OCI-LY1 (cell line): ENCODE results near the gene IGSF9B.

ENCODE experiments used
- CTCF ChIP-seq: fragments of 200-600 bp; sonication (generic), shearing (Covaris generic); IDR thresholded peaks from 2 replicates; pipeline ENCODE4 v1.5.1; 2017; ENCODE audit warnings: mild to moderate bottlenecking, antibody characterized with exemption, low read length, moderate library complexity, mixed read lengths
- EZH2 ChIP-seq: fragments of 200-600 bp; sonication (generic), shearing (Covaris generic); IDR thresholded peaks from 2 replicates; pipeline ENCODE4 v1.8.0; 2017; ENCODE audit warnings: borderline replicate concordance, mixed run types, mild to moderate bottlenecking, antibody characterized with exemption, low read length, moderate library complexity, mixed read lengths

DNA sequence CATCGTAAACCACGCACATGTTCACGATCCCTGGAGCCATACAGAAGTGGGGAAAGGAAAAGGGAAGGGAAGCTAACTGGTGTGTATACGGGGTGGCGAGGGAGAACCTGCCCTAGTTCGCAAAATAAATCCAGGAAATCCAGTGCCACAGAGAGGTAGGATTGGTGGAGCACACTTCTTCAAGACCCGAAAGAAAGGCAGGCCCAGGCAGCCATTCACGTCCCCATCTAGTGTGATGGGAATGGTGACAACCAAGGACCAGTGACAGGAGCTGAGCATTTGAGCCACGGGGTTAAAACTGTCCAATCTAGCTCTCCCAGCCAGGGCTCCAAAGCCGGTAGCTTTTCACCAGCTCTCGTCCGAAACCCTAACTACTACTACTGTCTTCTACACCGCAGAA is 53.7 kb downstream of the IGSF9B start:
- no peak for TF ChIP-seq CTCF
- TF ChIP-seq EZH2 = no peak
